K562 (cell line): ENCODE data around the gene DAB2. TPM values are rescaled to one million over a fixed set of nuclear protein-coding genes. Genes with fewer than 3 reads are reported as not detected.

ENCODE experiments used
- ATAC-seq: fragments of 200-7000 bp; cut with Tn5 transposase; 3 replicates; pipeline ENCODE4 v1.9.1; 2020; ENCODE audit warnings: moderate library complexity
- BruUV-seq: library from RNA; stranded (reverse); fragments of 400-500 nt; replicated peaks from 2 replicates; lab custom pipeline; 2021; lab: Mats Ljungman, UMichigan
- CTCF ChIA-PET: fragments of 300-600 bp; formaldehyde crosslinking; extraction: SDS; loops from one replicate; lab custom pipeline; 2021; ENCODE audit warnings: low intra/inter-chr PET ratio; lab: Yijun Ruan, JAX
- POLR2A ChIA-PET: fragments of 300-600, 350-650 bp; sonication (Branson Sonifier 250); formaldehyde crosslinking; extraction: SDS; loops from one replicate; lab custom pipeline; 2021; ENCODE audit warnings: antibody characterized with exemption, inconsistent platforms; lab: Yijun Ruan, JAX
- DNase-seq, 4 experiments: peaks; one replicate each; pipeline versions ENCODE4 v3.0.0 to v3.0.0-alpha.2; 2011 to 2018; ENCODE audit warnings: low spot score in 3 of 4, mixed read lengths in 3 of 4; ENCODE audit errors: extremely low read depth in 1 of 4
- FAIRE-seq: peaks from 2 replicates; lab custom pipeline; 2011; peaks lifted over from hg19 to GRCh38; lab: Jason Lieb, UNC
- H2AFZ ChIP-seq: 2 replicates; pipeline ENCODE4 v1.6.0; 2011; ENCODE audit warnings: low read depth, low read length, control low read depth, inconsistent platforms
- H3K27ac ChIP-seq: fragments of 200-600 bp; 3 replicates; pipeline ENCODE4 v1.8.0; 2011; ENCODE audit warnings: low read depth, mild to moderate bottlenecking, control low read depth, inconsistent platforms, low read length, moderate library complexity, mixed read lengths; ENCODE audit errors: extremely low read depth
- H3K27me3 ChIP-seq, 2 experiments: fragments of 300-600 bp in 1 of 2; 2 replicates in 1 of 2; 3 replicates in 1 of 2; pipeline versions ENCODE4 v1.6.0 to v1.8.0; 2011; ENCODE audit warnings: inconsistent platforms in 2 of 2, low read length in 2 of 2, mild to moderate bottlenecking in 1 of 2, mixed read lengths in 1 of 2, moderate library complexity in 1 of 2; ENCODE audit not compliant: control insufficient read depth in 2 of 2, insufficient read depth in 2 of 2
- H3K36me3 ChIP-seq: fragments of 300-600 bp; 3 replicates; pipeline ENCODE4 v1.8.0; 2011; ENCODE audit warnings: mild to moderate bottlenecking, low read length, inconsistent platforms; ENCODE audit not compliant: control insufficient read depth, insufficient read depth
- H3K4me1 ChIP-seq, 2 experiments: fragments of 200-600 bp in 1 of 2; replicated peaks in 1 of 2; 2 replicates in 1 of 2; 3 replicates in 1 of 2; pipeline versions ENCODE4 v1.5.1 to v1.8.0; 2011; ENCODE audit warnings: inconsistent platforms in 2 of 2, low read length in 2 of 2, mild to moderate bottlenecking in 1 of 2, mixed read lengths in 1 of 2, moderate library complexity in 1 of 2; ENCODE audit not compliant: control insufficient read depth in 2 of 2, insufficient read depth in 2 of 2
- H3K4me2 ChIP-seq: 2 replicates; pipeline ENCODE4 v1.6.1; 2011; ENCODE audit warnings: low read length, control low read depth, inconsistent platforms, mixed read lengths; ENCODE audit not compliant: insufficient read depth
- H3K4me3 ChIP-seq: fragments of 200-600 bp; sonication (generic), shearing (Covaris generic); 2 replicates; pipeline ENCODE4 v1.5.1; 2016; ENCODE audit warnings: control low read depth, inconsistent platforms
- H3K79me2 ChIP-seq: fragments of 200-600 bp; 3 replicates; pipeline ENCODE4 v1.8.0; 2011; ENCODE audit warnings: low read length, inconsistent platforms; ENCODE audit not compliant: control insufficient read depth, insufficient read depth
- H3K9ac ChIP-seq, 2 experiments: 2 replicates each; pipeline versions ENCODE4 v1.6.0 to v1.6.1; 2011; ENCODE audit warnings: low read depth in 2 of 2, low read length in 2 of 2, control low read depth in 1 of 2, inconsistent platforms in 1 of 2, mild to moderate bottlenecking in 1 of 2, mixed read lengths in 1 of 2; ENCODE audit not compliant: insufficient read depth in 1 of 2
- H3K9me1 ChIP-seq: one replicate; pipeline ENCODE4 v1.6.0; 2011; ENCODE audit warnings: inconsistent platforms, mild to moderate bottlenecking, low read length, moderate library complexity; ENCODE audit not compliant: control insufficient read depth, insufficient read depth
- H3K9me3 ChIP-seq: replicated peaks from 2 replicates; pipeline ENCODE4 v1.5.1; 2011; ENCODE audit warnings: low read depth, low read length, inconsistent platforms; ENCODE audit not compliant: control insufficient read depth, insufficient read depth
- H4K20me1 ChIP-seq: replicated peaks from 2 replicates; pipeline ENCODE4 v1.6.1; 2011; ENCODE audit warnings: low read length, inconsistent platforms, mixed read lengths; ENCODE audit not compliant: control insufficient read depth, insufficient read depth
- ATF3 ChIP-seq, 2 experiments: fragments of 450-650 bp in 1 of 2; sonication (generic) in 1 of 2; formaldehyde crosslinking in 1 of 2; IDR thresholded peaks in 1 of 2; conservative IDR thresholded peaks in 1 of 2; 2 replicates each; pipeline versions ENCODE4 v1.6.1 to v1.8.1; 2016 to 2023; ENCODE audit warnings: mild to moderate bottlenecking in 2 of 2, moderate library complexity in 2 of 2, inconsistent platforms in 1 of 2, missing genetic modification reagents in 1 of 2
- CHD4 ChIP-seq: fragments of 200-600 bp; sonication (generic); IDR thresholded peaks from 3 replicates; pipeline ENCODE4 v1.6.1; 2012; ENCODE audit warnings: low read depth, mild to moderate bottlenecking, mixed read lengths, low read length, inconsistent platforms; ENCODE audit not compliant: insufficient read depth, insufficient replicate concordance, poor library complexity, severe bottlenecking
- SRSF1 ChIP-seq: fragments of 200-400 bp; formaldehyde crosslinking; IDR thresholded peaks from 2 replicates; pipeline ENCODE4 v1.6.1; 2017; ENCODE audit warnings: mild to moderate bottlenecking, low read depth, low read length, moderate library complexity
- ZNF398 ChIP-seq: fragments of 250-450 bp; sonication (Bioruptor Pico); IDR thresholded peaks from 2 replicates; pipeline ENCODE4 v1.8.0; 2021; ENCODE audit warnings: moderate library complexity, mild to moderate bottlenecking, inconsistent platforms
- ZSCAN32 ChIP-seq: fragments of 450-650 bp; formaldehyde crosslinking; IDR thresholded peaks from 2 replicates; pipeline ENCODE4 v1.4.0; 2020; ENCODE audit warnings: mild to moderate bottlenecking, moderate library complexity
- WGBS: fragments of 100-300 bp; shearing (Covaris generic); methylation state at CpG from one replicate; pipeline ENCODE4 v1.1.6; 2016; ENCODE audit warnings: low coverage, mixed read lengths; ENCODE audit not compliant: insufficient coverage; ENCODE audit errors: missing lambda C conversion rate; 5-methylcytosine and 5-hydroxymethylcytosine counted together
- in situ Hi-C: fragments of 300-500 bp; cut with MboI; formaldehyde crosslinking; loops from 4 replicates; pipeline ENCODE4 v1.15.0; 2018; ENCODE audit warnings: inconsistent platforms, mixed read lengths
- intact Hi-C: fragments of 100-400 bp; cut with micrococcal nuclease; formaldehyde crosslinking; loops from 2 replicates; pipeline ENCODE4 v1.14.2; 2022
- polyA plus RNA-seq, 8 experiments: library from polyadenylated mRNA; depleted of rRNA in 4 of 8; stranded (reverse) in 5 of 8; unstranded in 3 of 8; fragments of >200 nt; fragmentation: Nextera tagmentation in 2 of 8; fragmentation: Illumina TruSeq in 1 of 8; extraction: Ambion mirVana in 2 of 8; extraction: Trizol in 1 of 8; gene quantifications; 2 replicates each; pipeline versions ENCODE4 v1.2.1 to v1.2.3, GENCODE V29; 2011 to 2014; ENCODE audit warnings: inconsistent platforms in 1 of 8, missing spikeins in 1 of 8
- total RNA-seq, 7 experiments: library from RNA; depleted of rRNA in 6 of 7; stranded (reverse); fragments of >200 nt in 6 of 7; fragmentation: Illumina TruSeq in 2 of 7; extraction: Trizol in 2 of 7; gene quantifications; 2 replicates each; pipeline versions ENCODE4 v1.2.1 to v1.2.3, GENCODE V29; 2011 to 2021; ENCODE audit warnings: low replicate concordance in 1 of 7

The DAB2 gene
- total and polyA plus RNA-seq, 9 of the 15 experiments (the other 6 are each of a cell fraction or from before 2014, with no cell fraction given), result 6.6 to 29.9 (median 24.1) TPM

- TF ChIP-seq ZNF398 (no peak), SRSF1 (no peak), ATF3 (IDR thresholded peaks at IDR 0.05) (no peak), ATF3 (CRISPR knock-in tag; conservative IDR thresholded peaks at IDR 0.05) (no peak)
Measured at GRCh38 chr5:39449591-39449990, 24.8 kb upstream of the DAB2 start (continued).

- 27% methylated on average over 13 of the region's 13 CpGs for WGBS
- POLR2A ChIA-PET, result interaction anchor here (1.4 kb wide), 1 partner anchor 8 kb away, joined by 3 read pairs; no protein-coding TSS in a partner anchor
- in situ Hi-C loops, result no loop called here
Measured at GRCh38 chr5:39448506-39449128, 23.8 kb upstream of the DAB2 start.

More at GRCh38 chr5:39448506-39449128, 23.8 kb upstream of the DAB2 start:
- intact Hi-C loops, result no loop called here
- Histone ChIP-seq H3K4me1 (no peaks in the 10 kb centered on the region), H3K9me3 (no peaks in the 10 kb centered on the region), H2AFZ (no peak overlapping the region), H3K36me3 (no peaks in the 10 kb centered on the region), H3K9me1 (no peaks in the 10 kb centered on the region), H3K4me2 (no peak overlapping the region), H3K27ac (no peak overlapping the region), H3K27me3 (no peaks in the 10 kb centered on the region; a peak in 1 of 5 replicates), H3K9ac (no peak overlapping the region), H4K20me1 (no peaks in the 10 kb centered on the region), H3K79me2 (no peaks in the 10 kb centered on the region), H3K4me3 (no peak overlapping the region)
- FAIRE-seq, result no peak
- no peak for DNase-seq
- CTCF ChIA-PET, result interaction anchor here (0.6 kb wide), 1 partner anchor 75 kb away, joined by 3 read pairs; no protein-coding TSS in a partner anchor
- ATAC-seq, result no peak
- TF ChIP-seq ZSCAN32 (no peak), CHD4 (no peak)
- BruUV-seq, result no TSS peak
